GM18498 (cell line): Measurements from ENCODE around the gene LHPP.

Experiments
- ATAC-seq: cut with Tn5 transposase; IDR thresholded peaks from one replicate; pipeline ENCODE4 v1.9.1; 2021; ENCODE audit warnings: mild to moderate bottlenecking, moderate library complexity; ENCODE audit not compliant: unreplicated experiment

Gene LHPP

GRCh38 chr10:124520558-124521428 is 59.2 kb downstream of the LHPP start:
- ATAC-seq = no peak

DNA sequence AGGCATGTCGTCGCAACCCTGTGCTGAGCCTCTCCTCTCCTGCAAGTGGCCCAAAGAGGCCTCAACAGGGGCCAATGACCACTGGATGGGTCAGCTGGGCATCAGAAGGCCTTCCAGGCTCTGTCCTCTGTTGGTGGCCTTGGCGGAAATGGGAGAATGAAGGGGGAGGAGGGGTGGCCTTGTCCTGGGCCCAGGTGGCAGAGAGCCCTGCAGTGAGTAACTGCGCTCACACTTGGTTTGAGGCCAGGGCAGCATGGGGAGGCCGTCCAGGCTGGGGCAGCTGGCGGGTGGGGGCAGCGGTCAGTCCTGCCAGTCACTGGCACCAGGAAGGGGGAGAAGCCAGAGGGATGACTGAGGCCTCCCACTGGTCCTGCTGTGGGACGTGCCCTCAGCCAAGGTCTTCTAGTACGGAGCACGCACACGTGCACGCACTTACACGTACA is 59.8 kb downstream of the LHPP start:
- ATAC-seq = no peak

GRCh38 chr10:124522131-124522932 is 60.7 kb downstream of the LHPP start:
- no peak for ATAC-seq

DNA sequence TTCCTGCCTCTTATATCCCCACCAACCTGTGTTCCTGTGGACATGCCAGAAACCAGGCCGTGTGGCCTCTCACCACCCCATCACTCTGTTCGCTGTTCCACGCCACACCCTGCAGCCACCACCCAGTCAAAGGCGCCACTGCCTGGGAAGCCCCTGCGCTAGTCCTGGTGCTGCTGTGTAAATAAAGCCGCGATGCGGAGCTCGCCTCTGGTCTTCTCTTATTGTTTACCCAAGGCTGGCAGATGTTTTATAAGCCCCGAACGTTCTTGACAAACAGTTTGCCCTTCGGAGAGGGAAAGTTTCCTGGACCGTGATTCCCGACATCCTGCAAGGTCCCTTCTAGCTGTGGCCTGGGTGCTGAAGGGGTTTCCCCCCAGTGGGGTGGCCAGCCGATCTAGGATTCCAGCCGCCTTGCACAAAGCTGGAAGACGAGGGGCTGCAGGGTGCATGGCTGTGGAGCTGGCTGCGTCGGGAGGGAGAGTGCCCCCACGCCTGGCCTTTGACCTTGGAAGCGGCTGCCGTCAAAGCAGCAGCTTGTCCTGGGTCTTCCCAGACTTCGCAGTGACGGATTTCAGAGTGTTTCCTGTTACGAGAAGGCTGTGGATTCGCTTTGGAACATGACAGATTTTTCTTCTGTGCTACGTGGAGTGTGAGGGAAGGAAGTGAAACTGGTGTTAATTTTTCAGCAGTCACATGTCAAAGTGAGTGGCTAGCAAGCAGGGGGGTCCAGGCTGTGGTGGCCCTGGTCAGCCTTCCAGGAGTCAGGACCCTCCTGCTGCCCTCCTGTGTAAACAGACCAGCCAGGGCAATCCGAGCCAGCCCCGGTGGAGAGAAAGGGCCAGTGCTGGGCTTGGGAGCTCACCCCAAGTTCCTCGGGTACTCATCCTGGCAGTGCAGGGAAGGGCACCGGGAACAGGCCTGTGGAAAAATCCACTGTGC is 61.6 kb downstream of the LHPP start:
- no peak for ATAC-seq

GRCh38 chr10:124523901-124524300 is 62.3 kb downstream of the LHPP start:
- ATAC-seq = no peak

GRCh38 chr10:124524991-124525653 is 63.5 kb downstream of the LHPP start:
- ATAC-seq = no peak

GRCh38 chr10:124525751-124526600 is 64.4 kb downstream of the LHPP start:
- no peak for ATAC-seq

DNA sequence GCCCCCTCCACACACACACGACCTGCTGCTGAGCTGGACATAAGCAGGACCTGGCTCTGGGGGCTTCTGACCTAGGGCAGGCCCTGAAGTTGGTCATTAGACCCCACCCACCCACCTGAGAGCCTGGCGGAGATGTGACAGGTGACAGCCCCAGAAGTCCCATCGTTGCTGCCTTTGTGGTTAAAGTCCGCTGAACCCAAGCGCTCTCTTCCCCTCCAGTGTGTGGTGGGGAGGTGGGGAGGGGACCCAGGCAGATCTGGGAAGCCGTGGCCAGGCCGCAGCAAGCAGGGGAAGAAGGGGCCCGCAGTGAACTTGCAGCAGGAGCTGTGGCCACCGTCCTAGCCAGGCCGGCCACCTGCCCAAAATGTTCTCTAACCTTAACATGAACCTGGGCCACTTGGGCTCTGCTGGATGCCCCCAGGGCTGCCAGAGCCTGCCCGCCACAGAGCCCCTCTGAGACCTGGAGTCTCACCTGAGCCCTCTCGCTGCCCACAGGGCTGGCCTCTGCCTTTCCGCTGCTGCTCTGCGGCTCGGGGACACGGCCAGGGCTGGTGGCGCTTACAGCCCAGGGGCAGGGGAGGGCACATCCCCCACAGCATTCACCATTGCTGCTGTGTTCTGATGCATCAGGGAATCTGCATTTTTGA is 65.1 kb downstream of the LHPP start:
- ATAC-seq = no peak

DNA sequence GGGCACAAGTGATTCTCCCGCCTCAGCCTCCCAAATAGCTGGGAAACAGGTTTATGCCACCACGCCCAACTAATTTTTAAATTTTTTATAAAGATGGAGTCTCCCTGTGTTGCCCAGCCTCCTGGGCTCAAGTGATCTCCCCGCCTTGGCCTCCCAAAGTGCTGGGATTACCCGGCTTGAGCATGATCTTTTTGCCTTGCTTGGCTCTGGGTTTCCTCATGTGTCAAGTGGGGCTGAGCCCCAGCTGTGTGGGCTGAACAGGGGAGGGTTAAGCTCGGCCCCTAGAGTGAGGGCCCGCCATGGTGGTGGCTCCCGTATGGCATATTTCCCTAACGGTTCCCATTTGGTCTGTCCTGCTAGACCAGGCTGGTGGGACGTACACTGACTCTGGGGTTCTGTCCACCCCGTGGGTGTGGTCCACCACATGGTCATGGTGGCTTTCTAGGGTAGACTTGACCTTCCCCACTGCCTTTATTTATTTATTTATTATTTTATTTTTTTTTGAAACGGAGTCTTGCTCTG is 66.3 kb downstream of the LHPP start:
- ATAC-seq = no peak

- peak; percentile 18 for ATAC-seq
Measured at GRCh38 chr10:124529661-124530214, 68.1 kb downstream of the LHPP start.

GRCh38 chr10:124530215-124530665 is 68.6 kb downstream of the LHPP start:
- peak; percentile 91 for ATAC-seq

GRCh38 chr10:124530816-124531215 is 69.2 kb downstream of the LHPP start:
- ATAC-seq = no peak

GRCh38 chr10:124532106-124532641 is 70.6 kb downstream of the LHPP start:
- no peak for ATAC-seq

- no peak for ATAC-seq
Measured at GRCh38 chr10:124532788-124533187, 71.2 kb downstream of the LHPP start.

GRCh38 chr10:124533266-124533665 is 71.6 kb downstream of the LHPP start:
- no peak for ATAC-seq

DNA sequence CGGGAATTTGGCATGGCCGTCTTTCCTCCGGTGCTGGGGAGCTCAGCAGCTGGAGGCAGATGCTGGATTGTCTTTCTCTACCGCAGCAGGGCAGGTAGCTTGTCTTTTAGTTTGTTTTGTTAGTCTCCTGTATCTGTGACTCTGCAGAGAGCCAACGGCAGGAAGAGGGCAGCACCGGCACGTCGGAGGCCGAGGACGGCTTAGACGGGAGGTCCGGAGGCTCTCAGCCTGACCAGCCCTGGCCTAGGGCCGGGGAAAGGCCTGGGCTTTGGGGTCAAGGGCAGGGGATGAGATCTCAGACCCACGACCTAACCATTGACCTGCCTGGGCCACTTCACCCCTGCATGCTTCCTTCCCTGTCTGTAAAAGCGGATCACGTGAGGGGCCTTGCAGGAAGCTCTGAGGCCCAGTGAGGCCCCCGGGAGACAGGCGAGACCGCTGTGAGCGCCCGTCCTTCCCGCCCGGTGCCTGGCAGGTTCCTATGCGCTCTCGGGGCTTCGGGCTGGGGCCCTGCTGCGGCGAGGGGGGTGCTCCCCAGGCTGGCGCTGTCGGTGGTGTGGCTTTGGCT is 72.7 kb downstream of the LHPP start:
- peak; percentile 42 for ATAC-seq

GRCh38 chr10:124534826-124535601 is 73.4 kb downstream of the LHPP start:
- no peak for ATAC-seq
